B cell (primary cell): ENCODE results near the gene OR2T6. TPM values are rescaled to one million over a fixed set of nuclear protein-coding genes. Genes with fewer than 3 reads are reported as not detected.

ENCODE experiments used
- ATAC-seq: fragments of 200-7000 bp; cut with Tn5 transposase; one replicate; pipeline ENCODE4 v1.10.0; 2021; ENCODE audit warnings: low read depth, mild to moderate bottlenecking, moderate number of reproducible peaks, moderate library complexity
- CTCF ChIA-PET: fragments of 350-600 bp; sonication (Branson Sonifier 250); formaldehyde crosslinking; loops from one replicate; lab custom pipeline; 2021; ENCODE audit warnings: antibody characterized with exemption, inconsistent platforms; lab: Charles Lee
- POLR2A ChIA-PET: fragments of 350-600 bp; sonication (Branson Sonifier 250); formaldehyde crosslinking; loops from one replicate; lab custom pipeline; 2021; ENCODE audit warnings: antibody characterized with exemption; lab: Charles Lee
- DNase-seq: peaks from one replicate; pipeline ENCODE4 v3.0.0; 2013
- H2AFZ ChIP-seq: 2 replicates; pipeline ENCODE4 v1.6.1; 2012; ENCODE audit warnings: mild to moderate bottlenecking, low read depth, low read length; ENCODE audit not compliant: insufficient read depth, poor library complexity, severe bottlenecking
- H3K27ac ChIP-seq, 2 donors: 1 replicate in 1 of 2; 2 replicates in 1 of 2; pipeline ENCODE4 v1.5.1; 2012 to 2013; ENCODE audit warnings: low read length in 2 of 2, mild to moderate bottlenecking in 2 of 2, moderate library complexity in 1 of 2
- H3K27me3 ChIP-seq, 4 experiments: fragments of 200-600 bp in 1 of 4; sonication (generic) in 1 of 4; replicated peaks in 1 of 4; 1 replicate in 2 of 4; 2 replicates in 2 of 4; pipeline versions ENCODE4 v1.6.1 to v1.7.0; 2013 to 2016; ENCODE audit warnings: low read length in 3 of 4, mild to moderate bottlenecking in 2 of 4, mixed read lengths in 1 of 4, moderate library complexity in 1 of 4; ENCODE audit not compliant: insufficient read depth in 4 of 4, control insufficient read depth in 3 of 4; ENCODE audit errors: control extremely low read depth in 1 of 4
- H3K36me3 ChIP-seq, 2 experiments: replicated peaks in 1 of 2; 1 replicate in 1 of 2; 2 replicates in 1 of 2; pipeline versions ENCODE4 v1.6.1 to v1.7.1; 2013; ENCODE audit warnings: low read length in 1 of 2; ENCODE audit not compliant: insufficient read depth in 2 of 2, control insufficient read depth in 1 of 2; ENCODE audit errors: control extremely low read depth in 1 of 2, extremely low read depth in 1 of 2
- H3K4me1 ChIP-seq, 2 donors: fragments of 200-600 bp in 1 of 2; sonication (generic) in 1 of 2; 1 replicate in 1 of 2; 2 replicates in 1 of 2; pipeline versions ENCODE4 v1.5.1 to v1.6.1; 2013 to 2017; ENCODE audit warnings: low read length in 2 of 2; ENCODE audit not compliant: control insufficient read depth in 2 of 2, insufficient read depth in 2 of 2
- H3K4me2 ChIP-seq: replicated peaks from 2 replicates; pipeline ENCODE3; 2012; ENCODE audit warnings: mild to moderate bottlenecking, low read depth, low read length; ENCODE audit not compliant: poor library complexity, severe bottlenecking
- H3K4me3 ChIP-seq, 5 experiments: fragments of 200-600 bp in 1 of 5; sonication (generic) in 1 of 5; 1 replicate in 3 of 5; 2 replicates in 2 of 5; pipeline versions ENCODE4 v1.5.1 to v1.7.0; 2011 to 2016; ENCODE audit warnings: low read length in 4 of 5, mild to moderate bottlenecking in 4 of 5, low read depth in 2 of 5, control low read depth in 1 of 5, moderate library complexity in 1 of 5; ENCODE audit not compliant: insufficient read depth in 1 of 5; ENCODE audit errors: control extremely low read depth in 1 of 5, extremely low read depth in 1 of 5
- H3K79me2 ChIP-seq: fragments of 200-600 bp; sonication (generic); one replicate; pipeline ENCODE4 v1.6.0; 2016; ENCODE audit warnings: low read length; ENCODE audit not compliant: control insufficient read depth, insufficient read depth
- H3K9ac ChIP-seq: fragments of 200-600 bp; sonication (generic); 2 replicates; pipeline ENCODE4 v1.6.1; 2017; ENCODE audit warnings: mild to moderate bottlenecking, low read length, moderate library complexity
- H3K9me3 ChIP-seq, 3 donors: one replicate each; pipeline versions ENCODE4 v1.6.1 to v1.7.1; 2013; ENCODE audit warnings: low read length in 2 of 3; ENCODE audit not compliant: control insufficient read depth in 2 of 3, insufficient read depth in 1 of 3; ENCODE audit errors: control extremely low read depth in 1 of 3
- H4K20me1 ChIP-seq: 2 replicates; pipeline ENCODE4 v1.6.0; 2012; ENCODE audit warnings: mild to moderate bottlenecking, low read length; ENCODE audit not compliant: insufficient read depth, control insufficient read depth, poor library complexity, severe bottlenecking
- H3K27ac Mint-ChIP-seq: one replicate; pipeline ENCODE4 v1.8.0; 2021; ENCODE audit warnings: mixed read lengths
- H3K27me3 Mint-ChIP-seq: one replicate; pipeline ENCODE4 v1.8.0; 2021; ENCODE audit warnings: mixed read lengths
- H3K4me1 Mint-ChIP-seq: one replicate; pipeline ENCODE4 v1.8.0; 2021; ENCODE audit warnings: mixed read lengths
- H3K4me3 Mint-ChIP-seq: one replicate; pipeline ENCODE4 v1.8.0; 2021; ENCODE audit warnings: mixed read lengths
- H3K9me3 Mint-ChIP-seq: one replicate; pipeline ENCODE4 v1.8.0; 2022; ENCODE audit warnings: mixed read lengths; ENCODE audit not compliant: insufficient read depth
- CTCF ChIP-seq: fragments of 200-600 bp; IDR thresholded peaks from one replicate; pipeline ENCODE4 v1.8.0; 2022; ENCODE audit warnings: antibody characterized with exemption, mild to moderate bottlenecking
- EZH2 ChIP-seq: IDR thresholded peaks from 2 replicates; pipeline ENCODE4 v1.6.1; 2012; ENCODE audit warnings: borderline replicate concordance, low read depth, mild to moderate bottlenecking, moderate library complexity, low read length; ENCODE audit not compliant: insufficient read depth, poor library complexity, severe bottlenecking
- WGBS: methylation state at CpG from one replicate; pipeline ENCODE4 v1.1.5; 2013; ENCODE audit warnings: missing lambda C conversion rate; ENCODE audit not compliant: insufficient coverage; 5-methylcytosine and 5-hydroxymethylcytosine counted together
- intact Hi-C: fragments of 100-400 bp; cut with micrococcal nuclease; formaldehyde crosslinking; loops from one replicate; pipeline ENCODE4 v1.10.0; 2022
- polyA minus RNA-seq: library from RNA; depleted of rRNA, polyadenylated mRNA; stranded (reverse); fragments of >200 nt; gene quantifications from 2 replicates; pipeline ENCODE4 v1.2.3, GENCODE V29; 2012
- polyA plus RNA-seq: library from polyadenylated mRNA; depleted of rRNA; stranded (reverse); fragments of >200 nt; gene quantifications from 2 replicates; pipeline ENCODE4 v1.2.3, GENCODE V29; 2012
- total RNA-seq, 2 donors: library from RNA; stranded (reverse); fragments of 120-200 nt in 1 of 2; gene quantifications; 1 replicate in 1 of 2; 2 replicates in 1 of 2; pipeline versions ENCODE4 v1.2.3 to v1.2.4, GENCODE V29; 2013 to 2022

Gene OR2T6
- not detected in 2 replicates for total RNA-seq
- not detected for total RNA-seq (2013)
- not detected in 2 replicates for polyA plus RNA-seq
- not detected in 2 replicates for polyA minus RNA-seq

- TF ChIP-seq CTCF (no peak), EZH2 (no peak)
- Mint-ChIP-seq H3K4me1 (no peaks in the 10 kb centered on the region), H3K27ac (no peak within 1 kb of the TSS), H3K27me3 (peaks cover 13% of the 10 kb centered on the region), H3K4me3 (no peak within 1 kb of the TSS), H3K9me3 (no peaks in the 10 kb centered on the region)
- CTCF ChIA-PET: no interaction called here
- H3K9ac ChIP-seq: no peak within 1 kb of the TSS
- no peak within 1 kb of the TSS for H3K4me3 ChIP-seq
- intact Hi-C loops: no loop called here
- no peaks in the 10 kb centered on the region for H3K4me1 ChIP-seq
- H3K27ac ChIP-seq: no peak within 1 kb of the TSS
- no peak within 1 kb of the TSS for H2AFZ ChIP-seq
- no peak within 1 kb of the TSS for H3K4me2 ChIP-seq
- no peaks in the 10 kb centered on the region for H3K79me2 ChIP-seq
- no peaks in the 10 kb centered on the region for H3K36me3 ChIP-seq
- no peaks in the 10 kb centered on the region for H4K20me1 ChIP-seq
- DNase-seq: no peak
- POLR2A ChIA-PET: no interaction called here
- H3K9me3 ChIP-seq: no peaks in the 10 kb centered on the region
- H3K27me3 ChIP-seq: no peaks in the 10 kb centered on the region
- no peak for ATAC-seq
Observed at GRCh38 chr1:248375446-248375845, at the start of gene OR2T6. Gene OR2T6 (plus strand): TSS chr1:248375746. CDS start chr1:248387609, 11,863 bp downstream.

GRCh38 chr1:248343451-248343850 lies 32.1 kb upstream of the OR2T6 start:
- Histone ChIP-seq H3K9ac (no peak overlapping the region), H3K9me3 (no peaks in the 10 kb centered on the region), H4K20me1 (no peaks in the 10 kb centered on the region), H3K4me3 (no peak overlapping the region), H3K4me1 (no peaks in the 10 kb centered on the region), H3K27ac (no peak overlapping the region), H3K36me3 (no peaks in the 10 kb centered on the region), H3K27me3 (peaks cover 0 to 4% (median 0%) of the 10 kb centered on the region in 4 experiments), H2AFZ (no peak overlapping the region), H3K4me2 (no peak overlapping the region), H3K79me2 (no peaks in the 10 kb centered on the region)
- Mint-ChIP-seq H3K27ac (no peak overlapping the region), H3K4me1 (no peaks in the 10 kb centered on the region), H3K4me3 (no peak overlapping the region), H3K27me3 (peaks cover 5% of the 10 kb centered on the region), H3K9me3 (no peaks in the 10 kb centered on the region)
- no peak for ATAC-seq
- intact Hi-C loops: no loop called here
- DNase-seq: no peak
- ChIA-PET POLR2A (no interaction called here), CTCF (no interaction called here)
- TF ChIP-seq CTCF (no peak), EZH2 (no peak)
- no CpG with 5 or more reads among the region's 3 CpGs for WGBS
